Subcutaneous abdominal adipose tissue (tissue), 5 donors: ENCODE results near the gene ZSCAN16.

ENCODE experiments used
- H3K27ac ChIP-seq: one replicate; pipeline ENCODE4 v1.7.0; 2013; ENCODE audit warnings: low read depth, mild to moderate bottlenecking, inconsistent platforms, low read length, moderate library complexity
- H3K27me3 ChIP-seq, 5 donors: one replicate each; pipeline ENCODE4 v1.7.0; 2013; ENCODE audit warnings: low read length in 5 of 5, inconsistent platforms in 1 of 5; ENCODE audit not compliant: control insufficient read depth in 5 of 5, insufficient read depth in 4 of 5
- H3K36me3 ChIP-seq, 5 donors: one replicate each; pipeline ENCODE4 v1.7.0; 2013; ENCODE audit warnings: low read length in 5 of 5; ENCODE audit not compliant: control insufficient read depth in 5 of 5, insufficient read depth in 5 of 5
- H3K4me1 ChIP-seq, 5 donors: one replicate each; pipeline ENCODE4 v1.7.0; 2013; ENCODE audit warnings: low read length in 5 of 5, mild to moderate bottlenecking in 3 of 5, moderate library complexity in 1 of 5; ENCODE audit not compliant: control insufficient read depth in 5 of 5, insufficient read depth in 5 of 5
- H3K4me3 ChIP-seq, 5 donors: one replicate each; pipeline ENCODE4 v1.7.0; 2013; ENCODE audit warnings: low read length in 5 of 5, low read depth in 1 of 5
- H3K9ac ChIP-seq, 5 donors: one replicate each; pipeline ENCODE4 v1.7.0; 2013; ENCODE audit warnings: low read length in 5 of 5, mild to moderate bottlenecking in 4 of 5, moderate library complexity in 3 of 5
- H3K9me3 ChIP-seq, 5 donors: one replicate each; pipeline ENCODE4 v1.7.0; 2013; ENCODE audit warnings: low read length in 5 of 5; ENCODE audit not compliant: control insufficient read depth in 5 of 5
- donor health status: healthy.
- donor health status: healthy.
- donor health status: healthy.
- donor health status: healthy.
- donor health status: healthy.

Gene ZSCAN16

GRCh38 chr6:28124971-28125353, 553 bp downstream of the ZSCAN16 start:
- H3K27me3 ChIP-seq = no peaks in the 10 kb centered on the region
- H3K36me3 ChIP-seq = peaks cover 13 to 37% (median 27%) of the 10 kb centered on the region in 5 donors
- no peaks in the 10 kb centered on the region for H3K9me3 ChIP-seq
- H3K4me1 ChIP-seq = peaks cover 3 to 17% (median 12%) of the 10 kb centered on the region in 5 donors
- no peak overlapping the region for H3K27ac ChIP-seq
- peak overlapping the region; percentile 80 to 99 (median 92) for H3K4me3 ChIP-seq
- H3K9ac ChIP-seq = peak overlapping the region; percentile 75 to 87 (median 86)

- Histone ChIP-seq H3K36me3 (peaks cover 13 to 35% (median 23%) of the 10 kb centered on the region in 5 donors), H3K9me3 (no peaks in the 10 kb centered on the region), H3K4me3 (no peak overlapping the region), H3K27me3 (no peaks in the 10 kb centered on the region), H3K4me1 (peaks cover 3 to 17% (median 12%) of the 10 kb centered on the region in 5 donors), H3K9ac (peak overlapping the region in 2 of 5 donors; percentile 87), H3K27ac (no peak overlapping the region)
Observed at GRCh38 chr6:28125401-28125800, 992 bp downstream of the ZSCAN16 start.

- Histone ChIP-seq H3K36me3 (peaks cover 6 to 16% (median 13%) of the 10 kb centered on the region in 5 donors), H3K4me3 (no peak overlapping the region), H3K27ac (no peak overlapping the region), H3K4me1 (peaks cover 2 to 35% (median 22%) of the 10 kb centered on the region in 5 donors), H3K27me3 (no peaks in the 10 kb centered on the region), H3K9me3 (no peaks in the 10 kb centered on the region), H3K9ac (no peak overlapping the region)
Observed at GRCh38 chr6:28134015-28134414, 9.6 kb downstream of the ZSCAN16 start.

GRCh38 chr6:28134716-28135115, 10.3 kb downstream of the ZSCAN16 start:
- Histone ChIP-seq H3K4me1 (peaks cover 2 to 35% (median 22%) of the 10 kb centered on the region in 5 donors), H3K36me3 (peaks cover 3 to 12% (median 6%) of the 10 kb centered on the region in 5 donors), H3K27ac (no peak overlapping the region), H3K4me3 (no peak overlapping the region), H3K27me3 (no peaks in the 10 kb centered on the region), H3K9me3 (no peaks in the 10 kb centered on the region), H3K9ac (no peak overlapping the region)

GRCh38 chr6:28135393-28135792, 11.0 kb downstream of the ZSCAN16 start:
- H3K4me1 ChIP-seq = peaks cover 2 to 35% (median 22%) of the 10 kb centered on the region in 5 donors
- no peaks in the 10 kb centered on the region for H3K9me3 ChIP-seq
- H3K36me3 ChIP-seq = peaks cover 0 to 7% (median 5%) of the 10 kb centered on the region in 5 donors
- H3K4me3 ChIP-seq = no peak overlapping the region
- no peak overlapping the region for H3K27ac ChIP-seq
- H3K9ac ChIP-seq = peak overlapping the region; percentile 31 to 98 (median 96)
- no peaks in the 10 kb centered on the region for H3K27me3 ChIP-seq

- no peaks in the 10 kb centered on the region for H3K27me3 ChIP-seq
- peak overlapping the region; percentile 70 to 93 (median 80) for H3K4me3 ChIP-seq
- H3K4me1 ChIP-seq = peaks cover 5 to 45% (median 28%) of the 10 kb centered on the region in 5 donors
- peak overlapping the region; percentile 92 to 98 (median 97) for H3K9ac ChIP-seq
- H3K27ac ChIP-seq = peak overlapping the region; percentile 92
- peaks cover 0 to 7% (median 5%) of the 10 kb centered on the region in 5 donors for H3K36me3 ChIP-seq
- H3K9me3 ChIP-seq = no peaks in the 10 kb centered on the region
Observed at GRCh38 chr6:28136585-28137504, 12.4 kb downstream of the ZSCAN16 start.

- peaks cover 5 to 51% (median 34%) of the 10 kb centered on the region in 5 donors for H3K4me1 ChIP-seq
- peak overlapping the region; percentile 70 to 93 (median 80) for H3K4me3 ChIP-seq
- peak overlapping the region; percentile 85 to 98 (median 96) for H3K9ac ChIP-seq
- no peaks in the 10 kb centered on the region for H3K9me3 ChIP-seq
- peak overlapping the region; percentile 92 for H3K27ac ChIP-seq
- no peaks in the 10 kb centered on the region for H3K27me3 ChIP-seq
- peaks cover 0 to 5% (median 5%) of the 10 kb centered on the region in 5 donors for H3K36me3 ChIP-seq
Observed at GRCh38 chr6:28137505-28137981, 13.1 kb downstream of the ZSCAN16 start.

- no peaks in the 10 kb centered on the region for H3K27me3 ChIP-seq
- no peaks in the 10 kb centered on the region for H3K9me3 ChIP-seq
- H3K9ac ChIP-seq = peak overlapping the region in 2 of 5 donors; percentile 20 to 40
- H3K4me1 ChIP-seq = peaks cover 5 to 50% (median 41%) of the 10 kb centered on the region in 5 donors
- H3K4me3 ChIP-seq = peak overlapping the region in 1 of 5 donors; percentile 45
- H3K27ac ChIP-seq = no peak overlapping the region
- H3K36me3 ChIP-seq = peaks cover 0 to 3% (median 0%) of the 10 kb centered on the region in 5 donors
Observed at GRCh38 chr6:28139860-28140543, 15.6 kb downstream of the ZSCAN16 start.

GRCh38 chr6:28140616-28141015, 16.2 kb downstream of the ZSCAN16 start:
- H3K27ac ChIP-seq = no peak overlapping the region
- H3K9ac ChIP-seq = peak overlapping the region in 1 of 5 donors; percentile 20
- H3K4me1 ChIP-seq = peaks cover 3 to 44% (median 36%) of the 10 kb centered on the region in 5 donors
- H3K27me3 ChIP-seq = no peaks in the 10 kb centered on the region
- peak overlapping the region in 1 of 5 donors; percentile 45 for H3K4me3 ChIP-seq
- peaks cover 0 to 6% (median 3%) of the 10 kb centered on the region in 5 donors for H3K36me3 ChIP-seq
- no peaks in the 10 kb centered on the region for H3K9me3 ChIP-seq
